HG03575 (cell line): Measurements from ENCODE around the gene TAS2R3.
"Not testable (repeated sequence)": the region's sequence is repeated elsewhere in the genome, so short reads cannot be mapped to it uniquely, and the experiment has no call there.

Source experiments
- ATAC-seq: cut with Tn5 transposase; IDR thresholded peaks from one replicate; pipeline ENCODE4 v1.9.1; 2021; ENCODE audit not compliant: unreplicated experiment, insufficient number of reproducible peaks, low FRiP score; ENCODE audit errors: extremely low read depth

Gene TAS2R3, protein sequence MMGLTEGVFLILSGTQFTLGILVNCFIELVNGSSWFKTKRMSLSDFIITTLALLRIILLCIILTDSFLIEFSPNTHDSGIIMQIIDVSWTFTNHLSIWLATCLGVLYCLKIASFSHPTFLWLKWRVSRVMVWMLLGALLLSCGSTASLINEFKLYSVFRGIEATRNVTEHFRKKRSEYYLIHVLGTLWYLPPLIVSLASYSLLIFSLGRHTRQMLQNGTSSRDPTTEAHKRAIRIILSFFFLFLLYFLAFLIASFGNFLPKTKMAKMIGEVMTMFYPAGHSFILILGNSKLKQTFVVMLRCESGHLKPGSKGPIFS

DNA sequence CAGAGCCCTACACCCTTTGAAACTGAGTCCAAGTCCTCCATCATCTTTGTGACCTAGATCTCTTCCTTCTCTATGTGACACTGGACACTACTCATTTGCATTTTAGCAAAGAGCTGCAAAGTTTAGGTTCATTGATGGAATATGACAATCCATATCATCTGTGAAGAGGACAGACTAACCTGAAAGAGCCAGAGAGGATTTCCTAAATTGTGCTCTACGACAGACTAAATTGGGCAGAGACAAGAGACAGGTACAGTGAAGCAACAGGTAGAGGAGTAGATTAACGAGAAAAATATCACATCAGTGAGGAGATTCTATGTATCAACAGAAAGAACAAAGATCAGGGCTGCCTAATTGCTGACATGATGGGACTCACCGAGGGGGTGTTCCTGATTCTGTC is at the start of gene TAS2R3:
Gene TAS2R3, plus strand, starts transcription at position 301 of the 400 bp plus-strand sequence. Its CDS starts 62 bp downstream, at position 363.
- ATAC-seq = no peak

DNA sequence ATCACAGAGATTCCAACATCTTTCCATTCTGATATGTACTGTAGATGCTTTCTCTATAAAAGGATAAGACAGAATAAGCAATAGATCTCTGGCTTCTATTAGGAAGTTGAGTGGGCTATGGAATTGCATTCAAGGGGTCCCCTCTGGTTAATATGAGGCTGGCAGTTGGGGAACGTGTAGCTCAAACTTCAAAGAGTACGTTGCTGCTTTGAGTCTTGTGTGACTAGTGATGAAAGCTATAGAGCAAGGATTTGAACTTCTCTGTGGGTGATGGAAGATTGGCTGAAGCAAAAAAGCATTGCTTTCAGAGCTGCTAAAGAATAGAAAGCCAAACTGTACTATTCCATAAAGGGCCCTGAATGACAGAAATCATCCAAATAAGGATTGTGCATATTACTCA is 49.3 kb upstream of the TAS2R3 start:
- no peak for ATAC-seq

DNA sequence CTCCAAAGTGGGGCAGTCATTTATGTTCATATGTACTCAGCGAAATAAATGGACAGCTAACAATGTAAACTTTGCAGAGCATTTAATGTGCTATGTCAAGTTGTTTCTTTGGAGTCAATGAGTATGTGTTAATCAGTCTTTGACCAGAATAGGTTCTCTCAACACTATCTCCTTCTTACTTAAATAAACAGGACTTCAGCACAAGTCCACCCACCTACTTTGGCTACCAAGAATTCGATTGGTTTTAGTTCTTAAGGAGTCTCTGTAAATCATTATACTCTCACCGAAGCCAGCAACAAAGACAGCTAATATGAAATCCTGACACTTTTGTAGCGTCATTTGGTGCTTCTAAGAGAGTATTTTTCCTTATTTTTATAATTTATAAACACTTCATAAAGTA is 48.9 kb upstream of the TAS2R3 start:
- no peak for ATAC-seq

DNA sequence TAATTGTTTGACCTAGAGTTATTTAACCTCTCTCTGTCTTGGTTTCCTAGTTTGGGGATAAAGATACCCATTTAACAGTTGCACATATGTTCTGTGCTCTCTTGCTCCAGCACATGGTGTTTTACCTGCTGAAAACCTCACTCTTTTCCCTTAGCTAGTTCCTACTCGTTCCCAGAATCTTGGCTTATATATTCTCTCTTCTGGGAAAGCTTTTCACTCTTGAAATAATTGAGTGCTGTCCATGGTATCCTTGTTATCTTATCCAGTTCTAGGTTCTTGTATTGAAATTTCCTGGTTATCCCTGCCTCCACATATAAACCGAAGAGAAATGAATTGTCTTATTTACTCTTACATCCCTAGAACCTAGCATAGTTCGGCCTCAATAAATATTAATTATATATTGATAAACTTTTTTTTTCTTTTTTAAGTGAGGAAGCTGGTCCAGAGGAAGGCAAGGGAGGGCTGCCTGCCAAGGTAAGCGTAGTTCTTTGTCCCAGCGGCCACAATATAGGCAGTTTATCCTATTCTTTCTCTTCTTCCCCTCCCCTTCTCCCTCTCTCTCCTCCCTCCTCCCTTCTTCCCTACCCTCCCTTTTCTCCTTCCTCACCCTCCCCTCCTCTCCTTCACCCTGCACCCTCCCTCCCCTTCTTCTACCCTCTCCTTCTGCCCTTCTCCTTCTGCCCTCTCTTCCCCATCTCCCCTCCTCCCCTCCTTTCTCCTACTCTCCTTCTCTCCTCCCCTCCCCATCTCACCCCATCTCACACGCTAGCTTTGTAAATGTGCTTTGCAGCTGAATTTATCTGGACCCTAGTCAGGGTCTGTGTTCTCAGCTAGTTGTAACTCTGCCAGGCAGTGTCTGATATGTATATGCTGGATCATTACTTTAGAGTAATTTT is 47.9 kb upstream of the TAS2R3 start:
- no peak for ATAC-seq

DNA sequence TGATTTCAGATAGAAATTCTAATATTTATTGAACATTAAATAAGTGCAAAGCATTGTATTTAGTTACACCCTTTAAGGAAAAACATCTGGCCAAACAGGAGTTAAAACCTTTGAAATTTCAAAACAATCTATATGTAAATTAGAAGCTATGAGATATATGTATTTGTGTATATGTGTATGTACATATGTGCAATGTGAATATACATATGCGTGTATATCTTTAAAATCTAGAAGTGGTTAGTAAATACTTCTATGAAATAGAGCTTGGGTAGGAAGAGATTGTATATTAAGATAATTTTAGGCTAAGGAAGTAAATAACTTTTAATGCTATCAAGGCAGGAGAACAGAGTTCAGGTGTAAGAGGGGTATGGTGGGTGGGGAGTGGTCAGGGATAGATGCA is 46.4 kb upstream of the TAS2R3 start:
- no peak for ATAC-seq

DNA sequence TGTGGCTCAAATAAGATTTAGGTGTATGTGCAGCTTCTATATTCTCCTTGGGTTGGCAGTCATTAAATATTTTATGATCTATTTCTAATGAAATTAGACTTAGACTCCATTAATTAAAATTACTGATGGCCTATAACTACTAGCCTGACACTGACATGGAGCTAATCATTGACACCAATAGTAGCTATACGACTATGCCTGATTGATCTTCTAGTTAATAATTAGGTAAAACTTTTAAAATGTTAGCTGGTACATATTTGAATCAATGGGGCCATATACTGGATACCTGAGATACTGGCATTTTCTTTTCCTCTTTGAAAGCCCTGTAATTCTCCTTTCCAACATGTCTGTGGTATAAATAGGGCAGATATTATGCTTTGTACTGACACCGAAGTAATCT is 41.4 kb upstream of the TAS2R3 start:
- no peak for ATAC-seq

DNA sequence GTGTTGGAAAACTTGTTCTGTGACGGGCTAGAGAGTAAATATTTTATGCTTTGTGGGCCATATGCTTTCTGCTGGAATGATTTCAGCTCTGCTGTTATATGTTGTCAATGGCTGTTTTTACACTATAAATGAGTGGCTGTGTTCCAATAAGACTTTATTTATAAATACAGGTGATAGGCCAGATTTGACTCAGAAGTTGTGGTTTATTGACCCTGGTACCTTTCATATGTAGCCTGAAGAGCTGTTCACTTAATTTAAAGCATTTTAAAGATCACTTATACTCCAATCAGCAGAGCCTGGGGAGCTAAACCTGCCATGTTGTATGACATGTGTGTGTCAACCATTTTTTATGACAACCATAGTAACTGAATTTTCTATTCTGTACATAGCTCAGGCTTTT is 34.9 kb upstream of the TAS2R3 start:
- no peak for ATAC-seq

DNA sequence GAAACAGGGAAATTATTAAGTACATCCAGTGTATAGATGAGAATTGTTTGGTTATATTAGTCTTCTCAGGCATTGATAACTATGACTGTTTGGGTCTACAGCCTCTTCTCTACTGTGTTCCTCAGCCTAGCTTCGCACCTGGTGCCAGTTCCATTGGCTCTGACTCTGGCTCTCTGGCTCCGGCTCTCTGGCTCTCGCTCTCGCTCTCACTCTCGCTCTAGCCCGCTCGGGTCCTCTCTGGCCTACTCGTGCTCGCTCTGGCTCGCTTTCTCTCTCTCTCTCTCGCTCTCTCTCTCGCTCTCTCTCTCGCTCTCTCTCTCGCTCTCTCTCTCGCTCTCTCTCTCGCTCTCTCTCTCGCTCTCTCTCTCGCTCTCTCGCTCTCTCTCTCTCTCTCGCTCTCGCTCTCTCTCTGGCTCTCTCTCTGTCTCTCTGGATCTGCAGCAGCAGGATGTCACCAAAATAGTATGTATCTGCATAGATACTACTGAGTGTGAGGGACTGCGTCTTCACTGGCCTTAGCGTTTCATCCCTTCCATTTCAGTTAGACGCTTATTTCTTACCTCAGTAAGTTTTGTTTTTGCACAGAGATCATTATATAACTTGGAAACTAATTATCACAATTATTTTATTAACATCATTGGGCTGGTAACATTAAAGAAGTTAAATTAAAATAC is 32.3 kb upstream of the TAS2R3 start:
- no peak for ATAC-seq

DNA sequence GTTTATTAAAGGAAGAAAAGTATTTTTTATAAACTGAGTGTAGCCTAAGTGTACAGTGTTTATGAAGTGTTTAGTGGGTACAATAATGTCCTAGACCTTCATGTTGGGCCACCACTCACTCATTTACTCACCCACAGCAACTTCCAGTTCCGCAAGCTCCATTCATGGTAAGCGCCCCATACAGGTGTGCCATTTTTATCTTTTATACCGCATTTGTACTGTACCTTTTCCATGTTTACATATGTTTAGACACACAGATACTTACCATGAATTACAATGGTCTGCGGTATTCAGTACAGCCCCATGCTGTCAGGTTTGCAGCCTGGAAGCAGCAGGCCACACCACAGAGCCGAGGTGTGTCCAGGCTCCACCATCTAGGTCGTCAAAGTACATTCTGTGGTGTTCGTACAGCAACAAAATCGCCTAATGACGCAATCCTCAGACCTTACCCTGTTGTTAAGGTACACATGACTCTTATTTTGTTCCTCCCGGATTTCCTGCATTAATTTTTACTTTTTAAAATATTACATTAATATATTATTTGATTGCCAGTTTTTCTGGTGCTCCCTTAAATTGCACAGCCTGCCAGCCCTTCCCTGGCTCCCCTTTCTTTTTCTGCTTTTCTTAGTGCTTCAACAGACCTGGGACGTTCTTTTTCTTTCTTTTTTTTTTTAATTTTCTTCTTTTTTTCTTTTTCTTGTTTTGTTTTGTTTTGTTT is 26.6 kb upstream of the TAS2R3 start:
- no peak for ATAC-seq

DNA sequence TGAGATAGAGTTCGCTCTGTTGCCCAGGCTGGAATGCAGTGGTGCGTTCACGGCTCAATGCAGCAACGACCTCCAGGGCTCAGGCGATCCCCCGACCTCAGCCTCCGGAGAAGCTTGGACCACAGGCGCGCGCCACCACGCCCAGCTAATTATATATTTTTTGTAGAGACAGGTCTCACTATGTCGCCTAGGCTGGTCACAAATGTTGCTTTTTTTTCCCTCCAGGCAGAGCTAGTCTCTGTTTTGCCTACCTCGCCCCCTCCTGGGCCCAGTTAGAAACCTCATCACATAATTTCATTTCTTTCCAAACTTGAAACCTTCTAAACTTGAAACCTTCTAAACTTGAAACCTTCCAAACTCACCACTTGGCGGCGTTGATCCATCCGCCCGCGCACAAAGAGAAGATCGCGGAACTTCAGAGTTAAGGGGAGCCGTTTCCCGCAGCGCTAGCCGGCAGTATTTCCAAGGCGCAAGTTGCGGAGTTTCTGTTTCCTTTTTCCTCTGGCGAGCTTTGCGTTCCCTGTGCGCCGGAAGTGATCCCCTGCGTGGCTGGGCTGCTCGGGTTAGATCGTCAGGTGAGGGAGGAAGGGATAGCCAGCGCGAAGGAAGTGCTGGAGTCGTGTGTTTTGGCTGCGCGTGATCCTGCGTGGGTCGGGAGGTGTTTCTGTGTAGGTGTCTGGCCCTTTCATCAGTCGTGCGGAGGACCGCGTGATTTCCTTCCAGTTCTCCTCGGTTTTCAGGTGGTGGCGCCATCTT is 25.9 kb upstream of the TAS2R3 start, which contains the start of gene SSBP1:
Gene SSBP1, plus strand, starts transcription at position 523 of the 756 bp plus-strand sequence. CDS start 809 bp downstream, outside the sequence.
- peak; percentile 82 for ATAC-seq

DNA sequence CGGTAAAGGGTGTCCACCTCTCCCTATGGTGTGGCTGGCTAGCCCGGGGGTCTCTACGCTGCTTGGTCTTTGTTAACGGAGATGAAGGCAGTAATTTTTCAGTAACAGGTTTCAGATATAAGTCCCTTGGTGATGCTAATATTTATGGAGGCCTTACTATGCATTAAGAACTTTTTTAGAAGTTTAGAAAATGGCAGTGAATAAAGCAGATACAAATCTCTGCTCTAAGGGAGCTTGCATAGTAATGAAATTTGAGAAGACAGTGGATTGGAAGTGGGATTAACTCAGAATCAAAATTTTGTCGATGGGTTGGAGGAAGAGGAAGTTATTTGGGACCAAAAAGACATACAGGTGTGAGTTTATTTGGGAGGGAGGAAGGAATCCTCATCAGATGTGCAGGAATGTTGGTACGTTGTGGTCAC is 25.3 kb upstream of the TAS2R3 start:
- ATAC-seq = no peak

DNA sequence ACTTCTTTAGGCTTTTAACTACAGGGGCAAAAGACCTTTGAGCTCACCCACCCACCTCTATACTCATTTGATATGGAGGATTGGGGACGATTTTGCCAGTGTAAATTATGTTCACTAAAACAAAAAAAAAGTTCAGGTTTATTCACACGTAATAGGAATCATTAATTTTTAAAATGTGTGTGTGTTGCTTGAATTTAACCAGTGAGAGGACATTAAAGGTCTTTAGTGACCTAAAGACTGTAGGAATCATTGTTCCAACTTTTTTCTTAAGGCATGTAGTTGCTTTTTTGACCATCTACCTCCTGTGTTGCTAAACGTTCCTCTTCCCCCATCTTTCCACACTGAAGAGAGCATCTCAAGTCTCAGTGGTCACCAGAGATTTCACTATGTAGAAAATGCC is 24.6 kb upstream of the TAS2R3 start:
- no peak for ATAC-seq

DNA sequence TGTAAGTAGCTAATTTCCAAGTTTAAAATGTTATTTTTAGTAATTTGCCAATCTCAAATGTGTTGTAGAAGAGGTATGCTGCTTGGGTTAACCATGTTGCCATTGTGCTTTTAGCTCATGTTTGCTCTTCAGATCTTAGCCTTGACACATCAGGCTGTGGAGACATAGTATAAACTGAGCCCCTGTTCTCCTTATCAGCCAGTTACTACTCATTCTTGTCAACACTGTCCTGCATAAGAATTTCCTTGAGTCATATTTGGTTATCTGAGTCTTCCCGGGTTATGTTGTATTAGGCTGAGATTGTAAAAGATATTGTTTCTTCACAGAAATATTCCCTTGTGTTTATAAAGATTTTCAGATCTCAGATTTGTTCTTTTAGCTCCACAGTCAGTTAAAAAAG is 21.7 kb upstream of the TAS2R3 start:
- no peak for ATAC-seq

DNA sequence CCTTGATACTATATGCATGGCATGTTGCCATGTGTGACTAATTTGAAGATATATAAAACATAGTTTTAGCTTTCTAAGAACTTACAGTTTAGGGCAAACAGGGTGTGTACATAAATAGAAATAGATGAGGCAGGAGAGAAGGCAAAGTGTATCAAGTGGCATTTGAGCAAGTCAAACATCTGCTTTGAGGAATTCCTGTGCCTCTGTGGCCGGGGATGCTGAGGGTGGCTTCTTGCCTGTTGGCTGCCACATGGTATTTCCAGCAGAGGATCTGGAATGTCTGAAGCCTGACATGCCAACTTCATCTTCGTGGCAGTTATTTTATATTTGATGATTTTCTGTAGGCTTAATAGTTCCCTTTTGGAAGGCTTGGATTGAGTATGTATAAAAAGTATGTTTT is 19.8 kb upstream of the TAS2R3 start:
- no peak for ATAC-seq

DNA sequence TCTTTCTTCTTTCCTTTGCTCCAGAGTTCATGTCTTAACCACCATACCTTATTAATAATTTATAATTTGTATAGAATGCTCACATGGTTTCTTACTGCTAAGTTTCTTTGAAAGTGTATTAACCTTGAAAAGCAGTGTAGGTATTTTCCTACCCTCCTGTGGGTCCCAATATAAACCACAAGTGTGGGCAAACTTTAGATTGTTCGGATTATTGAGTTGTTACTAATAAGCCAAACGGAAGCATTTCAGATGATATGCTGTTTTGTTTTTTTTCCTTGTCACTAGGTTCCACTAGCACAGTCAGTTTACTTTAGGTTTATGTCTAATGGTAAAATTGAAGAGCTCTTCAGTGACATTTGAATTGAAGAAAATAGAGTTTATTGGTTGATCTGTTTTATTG is 15.5 kb upstream of the TAS2R3 start:
- no peak for ATAC-seq

DNA sequence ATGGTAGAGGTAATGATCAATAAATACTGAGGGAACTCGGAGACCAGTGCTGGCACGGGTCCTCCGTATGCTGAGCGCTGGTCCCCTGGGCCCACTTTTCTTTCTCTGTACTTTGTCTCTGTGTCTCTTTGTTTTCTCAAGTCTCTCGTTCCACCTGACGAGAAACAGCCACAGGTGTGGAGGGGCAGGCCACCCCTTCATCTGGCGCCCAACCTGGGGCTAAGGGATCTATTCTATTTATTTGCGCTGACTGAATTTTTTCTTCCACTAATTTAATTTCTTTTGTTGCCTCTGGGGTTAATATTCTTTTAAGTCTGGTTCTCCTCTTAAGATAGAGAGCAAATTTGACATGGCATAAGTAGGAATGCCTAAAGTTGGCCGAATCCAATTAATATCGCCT is 12.0 kb upstream of the TAS2R3 start:
- not testable (repeated sequence) for ATAC-seq

DNA sequence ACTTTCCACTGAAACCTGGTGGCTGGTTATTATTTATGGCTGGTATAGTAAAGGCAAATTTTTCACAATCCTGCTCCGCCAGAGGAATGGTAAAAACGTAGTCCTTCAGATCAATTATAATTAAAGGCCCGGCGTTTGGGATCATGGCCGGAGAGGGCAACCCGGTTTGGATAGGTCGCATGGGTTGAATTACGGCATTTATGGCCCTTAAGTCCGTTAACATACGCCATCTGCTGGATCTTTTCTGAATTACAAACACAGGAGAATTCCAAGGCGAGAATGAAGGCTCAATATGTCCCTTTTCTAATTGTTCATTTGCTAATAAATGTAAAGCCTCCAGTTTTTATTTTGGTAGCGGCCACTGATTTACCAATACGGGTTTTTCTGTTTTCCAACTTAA is 11.3 kb upstream of the TAS2R3 start:
- no peak for ATAC-seq

DNA sequence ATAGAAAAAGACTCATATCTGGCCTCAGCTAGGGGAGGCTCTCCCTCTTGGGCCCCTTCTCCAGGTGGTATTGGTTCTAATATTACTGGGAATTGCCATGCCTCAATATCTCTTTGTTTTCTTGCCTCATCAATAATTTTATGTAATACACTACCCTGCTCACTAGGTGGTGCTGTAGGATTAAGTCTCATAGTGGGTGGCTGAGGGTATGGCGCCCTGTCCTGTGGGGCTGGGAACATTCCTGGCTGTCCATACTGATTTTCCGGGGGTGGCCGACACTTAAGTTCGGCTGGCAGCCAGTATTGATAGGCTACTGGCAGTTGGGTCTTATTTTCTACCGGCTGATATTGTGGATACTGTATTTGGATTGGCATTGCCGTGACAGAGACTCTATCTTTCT is 9.0 kb upstream of the TAS2R3 start:
- no peak for ATAC-seq
